Measurements from ENCODE around the gene CHD5.
"Not testable (repeated sequence)": the region's sequence is repeated elsewhere in the genome, so short reads cannot be mapped to it uniquely, and the experiment has no call there.

Gene CHD5

DNA sequence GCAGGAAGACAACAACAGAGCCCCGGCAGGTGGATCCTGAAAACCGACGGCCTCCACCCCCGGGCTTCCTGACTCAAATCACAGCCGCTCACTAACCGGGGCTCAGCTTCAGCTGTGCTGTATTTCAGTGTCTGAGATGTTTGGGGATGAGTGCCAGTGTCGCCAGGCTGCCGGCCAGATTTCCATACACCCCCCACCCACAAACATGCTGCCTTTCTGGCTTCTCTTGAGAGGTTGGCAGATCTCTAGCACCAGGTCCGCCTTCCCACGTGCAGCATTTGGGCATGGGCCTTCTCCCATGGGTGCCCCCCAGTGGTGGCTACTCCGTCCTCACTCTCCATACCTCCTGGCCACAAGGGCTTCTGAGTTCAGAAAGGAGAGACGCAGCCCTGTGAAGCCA lies 99.7 kb downstream of the CHD5 start:
- FAIRE-seq, result no peak

- no peak for FAIRE-seq
Measured at GRCh38 chr1:6077919-6078318, 102.2 kb downstream of the CHD5 start.

- no peak for FAIRE-seq
Measured at GRCh38 chr1:6077506-6077905, 102.6 kb downstream of the CHD5 start.

GRCh38 chr1:6077061-6077460 lies 103.1 kb downstream of the CHD5 start:
- FAIRE-seq, result not testable (repeated sequence)

DNA sequence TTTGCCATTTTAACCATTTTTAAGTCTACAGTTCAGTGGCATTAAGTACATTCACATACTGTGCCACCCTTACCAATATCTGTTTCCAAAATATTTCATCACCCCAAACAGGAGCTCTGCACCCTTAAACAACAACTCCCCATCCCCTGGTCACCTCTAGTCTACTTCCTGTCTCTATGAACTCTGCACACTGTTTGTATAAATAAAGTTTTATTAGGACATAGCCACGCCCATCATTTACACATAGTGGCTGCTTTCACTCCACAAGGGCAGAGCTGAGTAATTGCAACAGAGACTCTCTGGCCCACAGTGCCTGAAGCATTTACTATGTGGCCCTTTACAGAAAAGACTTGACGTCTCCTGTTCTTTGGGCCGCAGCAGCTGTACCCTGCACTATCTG lies 104.4 kb downstream of the CHD5 start:
- FAIRE-seq, result no peak

DNA sequence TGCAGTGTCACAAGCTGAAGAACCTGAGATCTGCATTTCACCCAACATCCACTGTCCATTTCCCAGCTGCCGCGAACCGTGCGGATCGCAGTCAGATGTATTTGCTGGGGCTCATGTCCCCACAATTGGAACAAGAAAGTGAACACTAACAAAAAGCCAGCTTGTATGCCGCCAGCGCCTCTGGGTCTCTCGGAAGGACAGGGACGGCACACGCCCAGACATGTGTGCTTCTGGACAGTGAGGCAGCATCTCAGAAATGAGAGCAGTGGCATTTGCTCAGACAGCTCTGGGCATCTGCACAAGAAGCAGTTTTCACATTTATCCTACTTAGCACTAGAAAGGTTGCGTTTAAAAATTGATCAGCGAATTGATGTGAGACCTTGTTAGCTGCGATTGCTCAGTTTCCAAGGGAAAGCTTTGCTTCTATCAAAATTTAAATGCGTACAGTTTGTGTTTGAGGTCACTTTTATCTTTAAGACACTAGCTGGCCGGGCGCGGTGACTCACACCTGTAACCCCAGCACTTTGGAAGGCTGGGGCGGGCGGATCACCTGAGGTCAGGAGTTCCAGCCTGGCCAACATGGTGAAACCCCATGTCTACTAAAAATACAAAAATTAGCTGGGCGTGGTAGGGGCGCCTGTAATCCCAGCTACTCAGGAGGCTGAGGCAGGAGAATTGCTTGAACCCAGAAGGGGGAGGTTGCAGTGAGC lies 105.8 kb downstream of the CHD5 start:
- FAIRE-seq, result no peak

- FAIRE-seq, result no peak
Measured at GRCh38 chr1:6073480-6074053, 106.6 kb downstream of the CHD5 start.

GRCh38 chr1:6072774-6073479 lies 107.2 kb downstream of the CHD5 start:
- FAIRE-seq, result no peak

DNA sequence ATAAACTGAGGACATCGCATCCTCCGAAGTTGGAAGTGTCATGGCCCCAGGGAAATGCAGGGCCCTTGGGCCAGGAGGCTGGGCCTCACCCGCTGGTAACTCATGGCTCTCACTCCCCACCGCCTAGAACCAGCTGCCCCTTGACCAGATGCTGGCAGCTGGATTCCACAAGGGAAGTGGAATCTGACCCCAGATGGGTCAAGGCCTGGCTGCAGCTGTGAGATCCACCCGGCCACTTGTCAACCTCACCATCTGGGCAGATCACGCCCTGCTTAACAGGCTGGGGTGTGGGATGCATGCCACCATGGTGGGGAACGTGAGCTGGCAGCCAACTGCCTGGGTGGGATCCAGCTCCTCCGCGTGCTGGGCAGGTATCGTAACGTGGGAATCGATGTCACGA lies 108.9 kb downstream of the CHD5 start:
- FAIRE-seq, result no peak

- FAIRE-seq, result no peak
Measured at GRCh38 chr1:6070450-6070974, 109.6 kb downstream of the CHD5 start.

DNA sequence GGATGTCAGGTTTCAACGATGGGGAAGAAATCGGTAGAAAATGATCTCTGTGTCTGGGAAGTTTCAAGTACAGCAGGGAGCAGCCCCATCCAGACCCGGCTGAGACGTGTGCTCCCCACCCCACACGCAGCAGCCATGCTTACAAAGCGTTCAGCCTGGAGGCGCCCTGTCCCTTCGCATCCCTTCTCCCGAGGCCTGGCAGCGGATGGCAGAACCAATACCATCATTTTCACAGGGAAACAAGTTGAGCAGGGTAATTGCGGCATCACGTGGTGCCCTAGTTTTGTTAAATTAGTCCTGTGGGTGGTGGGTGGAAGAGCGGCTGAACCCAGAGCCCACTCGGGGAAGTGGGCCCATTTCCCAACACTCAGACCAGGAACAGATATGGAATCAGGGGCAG lies 110.5 kb downstream of the CHD5 start:
- FAIRE-seq, result no peak

- FAIRE-seq, result no peak
Measured at GRCh38 chr1:6068932-6069331, 111.2 kb downstream of the CHD5 start.

DNA sequence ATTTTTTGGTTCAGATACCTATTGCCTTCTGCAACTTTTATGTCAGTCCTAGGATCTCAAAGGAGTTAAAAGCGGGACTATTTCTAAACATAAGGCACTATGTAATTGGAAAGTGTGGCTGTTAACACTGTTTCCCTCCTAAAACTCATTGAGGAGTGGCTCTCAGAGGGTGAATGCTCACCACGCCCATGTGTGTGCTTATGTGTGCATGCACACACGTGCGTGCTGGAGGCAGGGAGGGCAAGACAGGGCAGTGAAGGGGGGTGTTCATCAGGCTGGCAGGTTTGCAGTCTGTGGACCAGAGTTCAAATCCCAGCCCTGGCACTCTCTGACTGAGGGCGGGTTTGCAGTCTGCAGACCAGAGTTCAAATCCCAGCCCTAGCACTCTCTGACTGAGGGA lies 112.0 kb downstream of the CHD5 start:
- FAIRE-seq, result no peak

DNA sequence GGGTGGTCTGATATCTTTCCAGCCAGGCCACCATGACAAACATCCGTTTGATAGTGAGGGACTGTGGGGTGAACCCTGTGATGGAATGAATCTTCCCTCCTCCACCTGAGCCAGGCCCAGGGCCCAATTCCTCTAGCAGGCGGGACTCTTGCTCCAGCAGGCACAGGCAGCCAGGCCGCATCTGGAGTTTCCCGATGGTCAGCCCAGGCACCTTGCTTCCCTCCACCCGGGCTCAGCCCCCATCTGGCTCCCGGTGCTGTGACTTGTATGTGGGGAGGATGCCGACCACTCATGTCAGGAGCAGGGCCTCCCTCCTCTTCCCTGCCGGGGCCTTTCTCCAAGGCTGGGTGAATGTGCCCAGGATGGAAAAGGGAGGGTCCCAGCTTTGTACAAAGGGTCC lies 113.4 kb downstream of the CHD5 start:
- FAIRE-seq, result no peak

- no peak for FAIRE-seq
Measured at GRCh38 chr1:6065093-6065858, 114.8 kb downstream of the CHD5 start.

DNA sequence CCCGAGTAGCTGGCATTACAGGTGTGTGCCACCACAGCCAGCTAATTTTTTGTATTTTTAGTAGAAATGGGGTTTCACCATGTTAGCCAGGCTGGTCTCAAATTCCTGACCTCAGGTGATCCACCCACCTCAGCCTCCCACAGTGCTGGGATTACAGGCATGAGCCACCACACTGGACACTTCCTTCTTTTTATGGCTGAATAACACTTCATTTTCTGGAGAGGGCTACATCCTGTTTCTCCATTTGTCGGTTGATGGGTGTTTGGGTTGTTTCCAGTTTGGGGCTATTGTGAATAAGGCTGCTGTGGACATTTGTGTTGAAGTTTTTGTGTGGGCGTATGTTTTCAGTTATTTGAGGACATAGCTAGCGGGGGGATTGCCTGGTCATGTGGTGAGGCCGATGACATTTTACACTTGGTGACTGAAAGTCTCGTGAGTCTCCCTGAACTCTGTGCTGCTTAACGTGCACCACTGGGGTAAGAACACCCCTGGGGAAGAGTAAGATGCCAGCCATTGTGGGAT lies 116.5 kb downstream of the CHD5 start:
- not testable (repeated sequence) for FAIRE-seq

DNA sequence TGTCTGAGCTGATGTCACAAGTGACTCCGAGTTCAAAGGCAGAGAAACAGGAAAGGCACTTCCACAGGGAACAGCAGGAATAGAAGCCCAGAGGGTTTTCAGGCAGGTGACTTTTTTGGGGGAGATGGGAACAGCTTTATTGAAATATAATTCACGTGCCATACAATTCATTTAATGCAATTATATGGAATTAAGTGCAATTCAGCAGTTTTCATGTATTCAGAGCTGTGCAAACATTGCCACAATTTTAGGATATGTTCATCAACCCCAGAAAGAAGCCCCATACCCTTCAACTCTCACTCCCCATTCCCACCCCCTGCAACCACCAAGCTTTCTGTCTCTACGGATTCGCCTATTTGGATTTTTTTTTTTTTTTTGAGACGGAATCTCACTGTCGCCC lies 117.5 kb downstream of the CHD5 start:
- no peak for FAIRE-seq

GRCh38 chr1:6059866-6060265 lies 120.3 kb downstream of the CHD5 start:
- FAIRE-seq, result no peak

DNA sequence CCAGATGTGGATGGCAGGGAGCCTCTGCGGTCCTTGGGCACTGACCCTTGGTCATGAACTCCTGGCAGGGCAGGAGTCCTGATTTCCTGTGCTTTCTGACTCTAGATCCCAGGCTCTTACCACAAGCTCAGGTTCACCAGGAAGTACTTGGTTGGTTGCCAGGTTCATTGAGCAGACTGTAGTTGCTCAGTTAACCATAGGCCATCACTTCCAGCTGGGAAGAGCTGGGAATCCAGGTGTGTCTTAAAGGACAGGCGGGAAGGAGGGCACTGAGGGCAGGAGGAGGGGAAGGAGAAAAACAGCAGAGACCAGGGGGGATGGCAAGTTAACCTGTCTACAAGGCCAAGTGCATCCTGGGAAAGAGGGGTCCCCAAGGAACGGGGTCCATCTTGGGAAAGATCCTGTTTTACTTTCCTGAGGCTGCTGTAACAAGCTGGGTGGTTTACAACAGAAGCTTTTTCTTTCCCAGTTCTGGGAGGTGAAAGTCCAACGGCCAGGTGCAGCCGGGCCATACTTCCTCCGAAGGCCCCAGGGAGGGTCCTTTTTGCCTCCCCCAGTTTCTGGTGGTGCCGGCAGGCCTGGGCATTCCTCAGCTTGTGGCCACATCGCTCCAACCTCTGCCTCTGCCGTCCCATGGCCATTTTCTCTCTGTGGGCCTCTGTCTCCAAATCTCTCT lies 122.8 kb downstream of the CHD5 start:
- no peak for FAIRE-seq

GRCh38 chr1:6056572-6056948 lies 123.6 kb downstream of the CHD5 start:
- no peak for FAIRE-seq

GRCh38 chr1:6054596-6054995 lies 125.5 kb downstream of the CHD5 start:
- FAIRE-seq, result no peak

DNA sequence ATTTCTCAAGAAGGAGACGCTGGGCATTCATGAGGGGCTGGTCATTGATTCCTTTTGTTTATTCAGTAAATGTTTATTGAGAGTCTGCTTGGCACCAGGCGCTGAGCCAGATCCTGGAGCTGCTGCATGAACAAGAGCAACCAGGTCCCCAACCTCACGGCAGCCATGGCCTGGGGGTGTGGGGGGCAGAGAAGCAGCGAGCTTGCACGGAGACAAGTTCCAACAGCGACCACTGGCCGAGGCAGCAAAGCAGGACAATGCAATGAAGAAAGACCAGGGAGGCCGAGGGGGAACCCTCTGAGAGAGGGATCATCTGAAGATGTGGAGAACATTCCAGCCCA lies 126.9 kb downstream of the CHD5 start:
- no peak for FAIRE-seq
